HepG2 (cell line): Measurements from ENCODE around the gene CENATAC. TPM values are rescaled to one million over a fixed set of nuclear protein-coding genes. Genes with fewer than 3 reads are reported as not detected.
A peak's percentile ranks its signal among the peaks of the same experiment; 100 is the strongest.

Source experiments
- BCL3 ChIP-seq: sonication (generic); formaldehyde crosslinking; IDR thresholded peaks from 2 replicates; pipeline ENCODE4 v1.5.1; 2020; ENCODE audit warnings: mild to moderate bottlenecking, missing genetic modification reagents, moderate library complexity
- EEA1 ChIP-seq: sonication (generic); formaldehyde crosslinking; IDR thresholded peaks from 2 replicates; pipeline ENCODE4 v1.5.1; 2020; ENCODE audit warnings: mild to moderate bottlenecking, missing genetic modification reagents, borderline replicate concordance
- HIVEP1 ChIP-seq: sonication (generic); formaldehyde crosslinking; IDR thresholded peaks from 2 replicates; pipeline ENCODE4 v1.4.0; 2020; ENCODE audit warnings: mild to moderate bottlenecking, missing genetic modification reagents
- HMG20B ChIP-seq: conservative IDR thresholded peaks from 2 replicates; pipeline ENCODE4 v1.6.1; 2016; ENCODE audit warnings: missing genetic modification reagents, missing compliant biosample characterization
- ISL2 ChIP-seq: sonication (generic); formaldehyde crosslinking; IDR thresholded peaks from 2 replicates; pipeline ENCODE4 v1.5.0; 2020; ENCODE audit warnings: missing genetic modification reagents
- KAT2B ChIP-seq: fragments of 150-350 bp; IDR thresholded peaks from 2 replicates; pipeline ENCODE4 v1.6.1; 2014; ENCODE audit warnings: low read depth, low read length, borderline replicate concordance
- MNT ChIP-seq: fragments of 450-650 bp; IDR thresholded peaks from 2 replicates; pipeline ENCODE4 v1.6.1; 2016
- NFYC ChIP-seq: IDR thresholded peaks from 2 replicates; pipeline ENCODE4 v1.6.1; 2016; ENCODE audit warnings: missing genetic modification reagents, missing compliant biosample characterization
- PRDM10 ChIP-seq: sonication (generic); formaldehyde crosslinking; IDR thresholded peaks from 2 replicates; pipeline ENCODE4 v1.4.0; 2020; ENCODE audit warnings: low read depth, missing genetic modification reagents
- PRDM15 ChIP-seq: sonication (generic); formaldehyde crosslinking; IDR thresholded peaks from 2 replicates; pipeline ENCODE4 v1.4.0; 2020; ENCODE audit warnings: missing genetic modification reagents
- SAP130 ChIP-seq: IDR thresholded peaks from 2 replicates; pipeline ENCODE4 v1.6.1; 2016; ENCODE audit warnings: low read depth
- SKI ChIP-seq: fragments of 450-650 bp; IDR thresholded peaks from one replicate; pipeline ENCODE4 v1.6.1; 2018; ENCODE audit warnings: mild to moderate bottlenecking; ENCODE audit not compliant: partially characterized antibody
- ZBTB46 ChIP-seq: sonication (generic); formaldehyde crosslinking; IDR thresholded peaks from 2 replicates; pipeline ENCODE4 v1.4.0; 2020; ENCODE audit warnings: mild to moderate bottlenecking, missing genetic modification reagents, borderline replicate concordance
- ZNF577 ChIP-seq: sonication (generic); formaldehyde crosslinking; IDR thresholded peaks from 2 replicates; pipeline ENCODE4 v1.4.0; 2020; ENCODE audit warnings: mild to moderate bottlenecking, low read depth, missing genetic modification reagents, borderline replicate concordance
- ZNF691 ChIP-seq: sonication (generic); formaldehyde crosslinking; IDR thresholded peaks from 2 replicates; pipeline ENCODE4 v1.4.0; 2020; ENCODE audit warnings: missing genetic modification reagents, low read depth, mild to moderate bottlenecking, borderline replicate concordance
- ZNF709 ChIP-seq: sonication (generic); formaldehyde crosslinking; IDR thresholded peaks from 2 replicates; pipeline ENCODE4 v1.5.0; 2020; ENCODE audit warnings: mild to moderate bottlenecking, missing genetic modification reagents
- polyA plus RNA-seq, 8 experiments: library from polyadenylated mRNA; depleted of rRNA in 3 of 8; stranded (reverse) in 7 of 8; unstranded in 1 of 8; fragments of >200 nt; fragmentation: Illumina TruSeq in 4 of 8; extraction: Trizol in 4 of 8; gene quantifications; 2 replicates each; pipeline versions ENCODE4 v1.2.1 to v1.2.3, GENCODE V29; 2011 to 2016; ENCODE audit warnings: low read depth in 4 of 8, missing spikeins in 1 of 8, mixed read lengths in 1 of 8; ENCODE audit not compliant: insufficient read depth in 1 of 8
- total RNA-seq, 5 experiments: library from RNA; depleted of rRNA; stranded (reverse); fragments of >200 nt; fragmentation: Illumina TruSeq; extraction: Trizol; gene quantifications; 2 replicates each; pipeline ENCODE4 v1.2.3, GENCODE V29; 2016; ENCODE audit warnings: low read depth in 1 of 5

Gene CENATAC
- total and polyA plus RNA-seq, 2 of the 13 experiments (the other 11 are each of a cell fraction or from before 2014, with no cell fraction given): 21.7 to 25.0 TPM

- no peak for TF ChIP-seq NFYC
- peak; percentile 92 for TF ChIP-seq SAP130 (CRISPR knock-in tag)
- no peak for TF ChIP-seq PRDM15 (CRISPR knock-in tag)
- no peak for TF ChIP-seq HIVEP1
- TF ChIP-seq EEA1 (CRISPR knock-in tag): no peak
- no peak for TF ChIP-seq MNT
- no peak for TF ChIP-seq ZNF709
- no peak; the same call in 1 of the 2 replicates for TF ChIP-seq ZNF691 (CRISPR knock-in tag)
- TF ChIP-seq PRDM10: peak; percentile 60; the same call in 1 of the 2 replicates
- no peak for TF ChIP-seq KAT2B
- no peak for TF ChIP-seq ZBTB46 (CRISPR knock-in tag)
- TF ChIP-seq SKI: no peak
- no peak for TF ChIP-seq HMG20B (CRISPR knock-in tag)
- TF ChIP-seq ISL2 (CRISPR knock-in tag): 0 out of 2 replicates have a peak, but pooled peaks have one; percentile 15
- TF ChIP-seq ZNF577: no peak
- TF ChIP-seq BCL3 (CRISPR knock-in tag): no peak
These were observed 31.5 kb downstream of the CENATAC start (continued) for GRCh38 chr11:119029340-119030028.
